Measurements from ENCODE around the gene PLCH2. TPM values are rescaled to one million over a fixed set of nuclear protein-coding genes. Genes with fewer than 3 reads are reported as not detected.
"Not testable (repeated sequence)": the region's sequence is repeated elsewhere in the genome, so short reads cannot be mapped to it uniquely, and the experiment has no call there.

Gene PLCH2
- total RNA-seq, 1 donor from 2014 or later = 3.8 TPM

- DNase-seq (peak; percentile 90), ATAC-seq (peak; percentile 67 to 76)
- Histone ChIP-seq H3K4me1 (peaks cover 61% of the 10 kb centered on the region), H3K4me3 (peak overlapping the region; percentile 85), H3K27me3 (ENCODE audit: low read depth) (no peaks in the 10 kb centered on the region), H3K36me3 (no peaks in the 10 kb centered on the region), H3K9me3 (no peaks in the 10 kb centered on the region), H3K27ac (peak overlapping the region; percentile 97)
- intact Hi-C loops (cut with DNase I) = no loop called here
- TF ChIP-seq CTCF (IDR thresholded peaks at IDR 0.05) = peak; percentile 98
Measured at GRCh38 chr1:2548068-2548589, 72.0 kb downstream of the PLCH2 start.

GRCh38 chr1:2549367-2550029, 73.4 kb downstream of the PLCH2 start:
- ATAC-seq; intact Hi-C loops (cut with DNase I); H3K9me3 ChIP-seq; H3K36me3 ChIP-seq; DNase-seq; H3K27me3 ChIP-seq (ENCODE audit: low read depth): not testable (repeated sequence)
- peak overlapping the region; percentile 97 for H3K27ac ChIP-seq
- peak overlapping the region; percentile 85 for H3K4me3 ChIP-seq
- H3K4me1 ChIP-seq = peaks cover 51% of the 10 kb centered on the region

GRCh38 chr1:2550309-2550861, 74.3 kb downstream of the PLCH2 start:
- H3K27me3 ChIP-seq (ENCODE audit: low read depth); H3K36me3 ChIP-seq; H3K9me3 ChIP-seq; intact Hi-C loops (cut with DNase I); DNase-seq; ATAC-seq: not testable (repeated sequence)
- Histone ChIP-seq H3K4me3 (peak overlapping the region; percentile 85), H3K27ac (peak overlapping the region; percentile 24), H3K4me1 (peaks cover 50% of the 10 kb centered on the region)

GRCh38 chr1:2551544-2551943, 75.5 kb downstream of the PLCH2 start:
- Histone ChIP-seq H3K4me3 (peak overlapping the region; percentile 44), H3K4me1 (peaks cover 46% of the 10 kb centered on the region)
- ATAC-seq; H3K36me3 ChIP-seq; H3K27ac ChIP-seq; H3K27me3 ChIP-seq (ENCODE audit: low read depth); intact Hi-C loops (cut with DNase I); H3K9me3 ChIP-seq; DNase-seq: not testable (repeated sequence)

- Histone ChIP-seq H3K4me1 (peaks cover 44% of the 10 kb centered on the region), H3K9me3 (no peaks in the 10 kb centered on the region), H3K27me3 (ENCODE audit: low read depth) (no peaks in the 10 kb centered on the region), H3K4me3 (no peak overlapping the region), H3K27ac (no peak overlapping the region), H3K36me3 (no peaks in the 10 kb centered on the region)
- intact Hi-C loops (cut with DNase I) = no loop called here
- ATAC-seq (no peak), DNase-seq (no peak)
- no peak for TF ChIP-seq CTCF (IDR thresholded peaks at IDR 0.05)
Measured at GRCh38 chr1:2552189-2552588, 76.1 kb downstream of the PLCH2 start.

- DNase-seq; H3K27ac ChIP-seq; H3K36me3 ChIP-seq; intact Hi-C loops (cut with DNase I); H3K4me3 ChIP-seq; ATAC-seq; H3K9me3 ChIP-seq; H3K27me3 ChIP-seq (ENCODE audit: low read depth): not testable (repeated sequence)
- H3K4me1 ChIP-seq = peaks cover 44% of the 10 kb centered on the region
Measured at GRCh38 chr1:2553076-2553475, 77.0 kb downstream of the PLCH2 start.

- peaks cover 17% of the 10 kb centered on the region for H3K36me3 ChIP-seq
- H3K4me3 ChIP-seq = no peak overlapping the region
- peaks cover 45% of the 10 kb centered on the region for H3K4me1 ChIP-seq
- no peak for TF ChIP-seq CTCF (IDR thresholded peaks at IDR 0.05)
- no peak overlapping the region for H3K27ac ChIP-seq
- DNase-seq = no peak
- H3K27me3 ChIP-seq (ENCODE audit: low read depth) = no peaks in the 10 kb centered on the region
- intact Hi-C loops (cut with DNase I) = no loop called here
- H3K9me3 ChIP-seq = no peaks in the 10 kb centered on the region
- no peak for ATAC-seq
Measured at GRCh38 chr1:2553871-2554620, 78.0 kb downstream of the PLCH2 start.
